Activated CD4-positive, alpha-beta T cell treated with anti-CD3 and anti-CD28 coated beads for 36 hours (primary cell): Measurements from ENCODE around the gene AARSD1. TPM values are rescaled to one million over a fixed set of nuclear protein-coding genes. Genes with fewer than 3 reads are reported as not detected.

Source experiments
- ATAC-seq: fragments of 200-7000 bp; cut with Tn5 transposase; one replicate; pipeline ENCODE4 v1.10.0; 2021; ENCODE audit warnings: mild to moderate bottlenecking, moderate library complexity
- CTCF ChIA-PET: fragments of 350-600 bp; sonication (Branson Sonifier 250); formaldehyde crosslinking; loops from one replicate; lab custom pipeline; 2021; ENCODE audit warnings: antibody characterized with exemption; lab: Charles Lee
- POLR2A ChIA-PET: fragments of 350-600 bp; sonication (Branson Sonifier 250); formaldehyde crosslinking; loops from one replicate; lab custom pipeline; 2021; ENCODE audit warnings: antibody characterized with exemption, inconsistent platforms; lab: Charles Lee
- DNase-seq: peaks from one replicate; pipeline ENCODE4 v3.0.0-alpha.2; 2020
- H3K27ac Mint-ChIP-seq: one replicate; pipeline ENCODE4 v1.8.0; 2021; ENCODE audit warnings: mixed read lengths
- H3K27me3 Mint-ChIP-seq: one replicate; pipeline ENCODE4 v1.8.0; 2021; ENCODE audit warnings: mixed read lengths
- H3K36me3 Mint-ChIP-seq: one replicate; pipeline ENCODE4 v1.8.0; 2021; ENCODE audit warnings: low read depth, mixed read lengths
- H3K4me1 Mint-ChIP-seq: one replicate; pipeline ENCODE4 v1.8.0; 2021; ENCODE audit warnings: mixed read lengths
- H3K4me3 Mint-ChIP-seq: one replicate; pipeline ENCODE4 v1.8.0; 2021; ENCODE audit warnings: mild to moderate bottlenecking, moderate library complexity, mixed read lengths
- H3K9me3 Mint-ChIP-seq: one replicate; pipeline ENCODE4 v1.8.0; 2021; ENCODE audit warnings: low read depth, mixed read lengths
- intact Hi-C, 2 experiments: fragments of 100-400 bp; cut with DNase I in 1 of 2; cut with micrococcal nuclease in 1 of 2; formaldehyde crosslinking; loops; one replicate each; pipeline versions ENCODE4 v1.14.2 to v1.15.1; 2022 to 2024; cut with DNase I, micrococcal nuclease
- total RNA-seq, 2 experiments: library from RNA; stranded (reverse); gene quantifications; one replicate each; pipeline ENCODE4 v1.2.3, GENCODE V29; 2021

Gene AARSD1
- total RNA-seq, 2 experiments from 2014 or later: 40.8 to 58.6 TPM

GRCh38 chr17:42904110-42904469 lies 60.2 kb downstream of the AARSD1 start:
- H3K4me1 Mint-ChIP-seq: no peaks in the 10 kb centered on the region
- intact Hi-C loops: no loop called here
- H3K27ac Mint-ChIP-seq: no peak overlapping the region
- ChIA-PET CTCF (interaction anchor here (0.9 kb wide), 1 partner anchor 16 kb away, joined by 3 read pairs; no protein-coding TSS in a partner anchor), POLR2A (no interaction called here)
- H3K4me3 Mint-ChIP-seq: no peak overlapping the region
- ATAC-seq: no peak
- H3K36me3 Mint-ChIP-seq: no peaks in the 10 kb centered on the region
- DNase-seq: no peak
- peaks cover 6% of the 10 kb centered on the region for H3K27me3 Mint-ChIP-seq
- H3K9me3 Mint-ChIP-seq: no peaks in the 10 kb centered on the region

GRCh38 chr17:42901535-42902229 lies 62.6 kb downstream of the AARSD1 start:
- H3K27ac Mint-ChIP-seq: no peak overlapping the region
- intact Hi-C loops: loop anchor here in 1 of 2 experiments (2.0 kb wide), 1 partner anchor 17 kb away; no protein-coding TSS in a partner anchor
- ATAC-seq (no peak), DNase-seq (no peak)
- H3K4me3 Mint-ChIP-seq: no peak overlapping the region
- H3K9me3 Mint-ChIP-seq: no peaks in the 10 kb centered on the region
- H3K36me3 Mint-ChIP-seq: no peaks in the 10 kb centered on the region
- H3K4me1 Mint-ChIP-seq: no peaks in the 10 kb centered on the region
- ChIA-PET POLR2A (no interaction called here), CTCF (no interaction called here)
- H3K27me3 Mint-ChIP-seq: peaks cover 4% of the 10 kb centered on the region

Other genes with a start within 250 kb of the AARSD1 start
- 10 to 100 TPM; 28.6 to 29.5 TPM for gene EZH1, start 219.4 kb downstream of the AARSD1 start, total RNA-seq
- gene RAMP2, start 203.2 kb downstream of the AARSD1 start, total RNA-seq: not detected
- 10 to 100 TPM; 62.5 to 64.0 TPM for gene VPS25, start 191.0 kb downstream of the AARSD1 start, total RNA-seq
- gene WNK4, start 183.8 kb downstream of the AARSD1 start, total RNA-seq: under 1 TPM; 0.42 to 0.64 TPM
- 10 to 100 TPM; 30.1 to 31.4 TPM for gene COA3, start 165.8 kb downstream of the AARSD1 start, total RNA-seq
- not detected for gene CNTD1, start 165.6 kb downstream of the AARSD1 start, total RNA-seq
- gene BECN1, start 140.2 kb downstream of the AARSD1 start, total RNA-seq: 100 to 1,000 TPM in 1 of 2 experiments, 10 to 100 TPM in 1; 69.1 to 101 TPM
- 100 to 1,000 TPM; 116 to 118 TPM for gene PSME3, start 131.1 kb downstream of the AARSD1 start, total RNA-seq
- gene AOC2, start 119.9 kb downstream of the AARSD1 start, total RNA-seq: 1 to 10 TPM; 1.7 to 1.9 TPM
- gene AOC3, start 113.3 kb downstream of the AARSD1 start, total RNA-seq: 1 to 10 TPM; 1.2 to 2.0 TPM
- not detected for gene G6PC1, start 63.7 kb downstream of the AARSD1 start, total RNA-seq
- under 1 TPM; 0.21 to 0.90 TPM for gene PTGES3L, start 15.6 kb upstream of the AARSD1 start, total RNA-seq
- 10 to 100 TPM; 12.3 to 12.5 TPM for gene RUNDC1, start 16.1 kb upstream of the AARSD1 start, total RNA-seq
- gene RPL27, start 34.0 kb upstream of the AARSD1 start, total RNA-seq: 1,000 to 10,000 TPM; 1,703 to 2,161 TPM
- gene IFI35, start 42.3 kb upstream of the AARSD1 start, total RNA-seq: 10 to 100 TPM; 65.3 to 68.1 TPM
- 10 to 100 TPM; 26.1 to 35.0 TPM for gene VAT1, start 57.9 kb upstream of the AARSD1 start, total RNA-seq
- gene RND2, start 60.8 kb upstream of the AARSD1 start, total RNA-seq: under 1 TPM; 0.05 to 0.16 TPM
- 100 to 1,000 TPM in 1 of 2 experiments, 10 to 100 TPM in 1; 99.9 to 115 TPM for gene BRCA1, start 160.9 kb upstream of the AARSD1 start, total RNA-seq
- gene NBR1, start 206.8 kb upstream of the AARSD1 start, total RNA-seq: 10 to 100 TPM; 52.8 to 55.6 TPM
- 10 to 100 TPM; 10.7 to 10.8 TPM for gene TMEM106A, start 247.4 kb upstream of the AARSD1 start, total RNA-seq